ENCODE data around the gene PCDH15. TPM values are rescaled to one million over a fixed set of nuclear protein-coding genes. Genes with fewer than 3 reads are reported as not detected.

PCDH15 gene
- total and polyA plus RNA-seq, 2 donors: 0.09 to 0.14 TPM

DNA sequence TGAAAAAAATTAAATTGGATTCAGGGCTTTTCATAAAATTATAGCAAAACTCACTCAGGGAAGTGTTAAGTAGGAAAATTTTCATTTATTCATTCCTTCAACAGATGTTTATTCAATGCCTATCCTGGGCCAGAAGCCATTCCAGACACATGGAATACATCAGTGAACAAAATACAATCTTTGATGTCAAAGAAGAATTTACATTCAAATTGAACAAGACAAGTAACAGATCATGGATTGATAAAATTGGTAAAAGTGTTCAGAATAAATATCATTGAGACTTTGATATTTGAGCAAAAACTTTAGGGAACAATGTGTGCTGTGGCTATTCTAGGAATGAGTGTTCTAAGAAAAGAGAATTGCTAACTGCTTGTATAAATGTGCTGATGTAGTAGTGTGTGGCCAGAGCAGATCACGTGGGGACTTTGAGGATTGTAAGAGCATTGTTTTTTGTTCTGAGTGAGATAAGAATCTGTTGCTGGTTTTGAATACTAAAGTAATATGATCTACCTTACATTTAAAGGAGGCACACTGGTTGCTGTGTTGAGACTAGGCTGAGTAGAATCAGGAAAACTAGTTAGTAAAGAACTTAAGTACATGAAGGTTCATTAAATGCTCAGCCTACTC, 957.2 kb downstream of the PCDH15 start:
- peak in 1 of 9 donors; percentile 29 for DNase-seq (ENCODE audit: low read depth in 6 of 9, low spot score in 9 of 9)
- no peaks in the 10 kb centered on the region for H3K9me3 ChIP-seq (ENCODE audit: control insufficient read depth in 2 of 2, insufficient read depth in 1 of 2, low read length in 1 of 2)
- H3K4me1 ChIP-seq (ENCODE audit: control insufficient read depth in 2 of 2, insufficient read depth in 2 of 2, low read length in 2 of 2): no peaks in the 10 kb centered on the region
- H3K36me3 ChIP-seq (ENCODE audit: control insufficient read depth in 2 of 2, insufficient read depth in 2 of 2, low read length in 1 of 2): no peaks in the 10 kb centered on the region
- no peak overlapping the region for H3K27ac ChIP-seq (ENCODE audit: low read depth in 1 of 2, low read length in 1 of 2)
- 7% methylated on average over 1 of the region's 1 CpG for WGBS
- H3K4me3 ChIP-seq (ENCODE audit: low read length in 2 of 2): no peak overlapping the region
- H3K27me3 ChIP-seq (ENCODE audit: control insufficient read depth in 2 of 2, insufficient read depth in 1 of 2, low read length in 1 of 2): no peaks in the 10 kb centered on the region

DNA sequence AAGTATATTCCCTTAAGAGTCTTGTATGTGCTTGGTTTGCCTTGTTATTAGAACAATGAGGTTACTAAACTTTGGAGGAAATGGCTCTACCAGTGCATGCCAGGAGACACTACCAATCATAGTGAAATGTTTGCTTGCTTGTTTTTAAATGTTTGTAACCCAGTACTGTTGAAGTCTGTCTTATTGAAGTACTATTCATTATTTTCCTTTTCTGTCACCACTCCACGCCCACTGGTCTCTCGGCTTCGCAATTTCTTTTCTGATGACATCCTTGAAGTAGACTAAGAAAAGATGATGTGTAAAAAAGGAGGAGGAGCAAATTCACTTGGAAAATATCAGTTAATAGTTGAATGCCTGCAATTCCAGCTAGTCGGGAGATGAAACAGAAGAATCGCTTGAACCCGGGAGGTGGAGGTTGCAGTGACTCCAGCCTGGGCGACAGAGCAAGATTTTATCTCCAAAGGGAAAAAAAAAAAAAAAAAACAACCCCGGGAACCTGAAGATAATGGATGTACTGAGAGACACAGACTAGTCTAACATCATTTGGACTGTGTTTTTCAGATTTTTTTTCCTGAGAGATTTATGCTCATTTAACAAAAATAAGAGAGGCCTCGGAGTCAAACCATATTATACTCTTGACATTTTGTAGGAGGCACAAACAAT, 959.4 kb downstream of the PCDH15 start:
- H3K4me3 ChIP-seq (ENCODE audit: low read length in 2 of 2): no peak overlapping the region
- no peak for DNase-seq (ENCODE audit: low read depth in 6 of 9, low spot score in 9 of 9)
- H3K9me3 ChIP-seq (ENCODE audit: control insufficient read depth in 2 of 2, insufficient read depth in 1 of 2, low read length in 1 of 2): no peaks in the 10 kb centered on the region
- H3K4me1 ChIP-seq (ENCODE audit: control insufficient read depth in 2 of 2, insufficient read depth in 2 of 2, low read length in 2 of 2): no peaks in the 10 kb centered on the region
- 82% methylated on average over 9 of the region's 9 CpGs for WGBS
- H3K36me3 ChIP-seq (ENCODE audit: control insufficient read depth in 2 of 2, insufficient read depth in 2 of 2, low read length in 1 of 2): no peaks in the 10 kb centered on the region
- H3K27me3 ChIP-seq (ENCODE audit: control insufficient read depth in 2 of 2, insufficient read depth in 1 of 2, low read length in 1 of 2): no peaks in the 10 kb centered on the region
- no peak overlapping the region for H3K27ac ChIP-seq (ENCODE audit: low read depth in 1 of 2, low read length in 1 of 2)

DNA sequence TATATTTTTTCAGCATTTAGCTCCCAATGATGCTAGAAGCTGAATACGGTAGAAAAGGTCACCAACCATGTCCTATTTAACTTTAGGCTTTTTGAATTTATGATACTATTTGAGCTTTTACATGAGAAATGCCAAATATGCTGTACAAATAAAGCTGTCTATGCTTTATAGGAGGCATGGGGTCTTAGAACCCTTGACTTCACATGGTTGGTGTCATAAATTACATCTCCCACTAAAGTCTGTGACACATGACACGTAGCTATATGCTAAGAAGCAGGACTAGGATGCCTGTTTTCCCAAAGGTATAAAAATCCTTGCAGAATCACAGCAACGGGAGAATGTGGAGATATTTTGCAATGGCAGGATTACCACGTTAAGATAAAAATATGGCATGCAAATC, 960.4 kb downstream of the PCDH15 start:
- H3K4me3 ChIP-seq (ENCODE audit: low read length in 2 of 2): no peak overlapping the region
- H3K27me3 ChIP-seq (ENCODE audit: control insufficient read depth in 2 of 2, insufficient read depth in 1 of 2, low read length in 1 of 2): no peaks in the 10 kb centered on the region
- no peaks in the 10 kb centered on the region for H3K36me3 ChIP-seq (ENCODE audit: control insufficient read depth in 2 of 2, insufficient read depth in 2 of 2, low read length in 1 of 2)
- H3K27ac ChIP-seq (ENCODE audit: low read depth in 1 of 2, low read length in 1 of 2): no peak overlapping the region
- no peaks in the 10 kb centered on the region for H3K9me3 ChIP-seq (ENCODE audit: control insufficient read depth in 2 of 2, insufficient read depth in 1 of 2, low read length in 1 of 2)
- 91% methylated on average over 4 of the region's 4 CpGs for WGBS
- H3K4me1 ChIP-seq (ENCODE audit: control insufficient read depth in 2 of 2, insufficient read depth in 2 of 2, low read length in 2 of 2): no peaks in the 10 kb centered on the region
- no peak for DNase-seq (ENCODE audit: low read depth in 6 of 9, low spot score in 9 of 9)

DNA sequence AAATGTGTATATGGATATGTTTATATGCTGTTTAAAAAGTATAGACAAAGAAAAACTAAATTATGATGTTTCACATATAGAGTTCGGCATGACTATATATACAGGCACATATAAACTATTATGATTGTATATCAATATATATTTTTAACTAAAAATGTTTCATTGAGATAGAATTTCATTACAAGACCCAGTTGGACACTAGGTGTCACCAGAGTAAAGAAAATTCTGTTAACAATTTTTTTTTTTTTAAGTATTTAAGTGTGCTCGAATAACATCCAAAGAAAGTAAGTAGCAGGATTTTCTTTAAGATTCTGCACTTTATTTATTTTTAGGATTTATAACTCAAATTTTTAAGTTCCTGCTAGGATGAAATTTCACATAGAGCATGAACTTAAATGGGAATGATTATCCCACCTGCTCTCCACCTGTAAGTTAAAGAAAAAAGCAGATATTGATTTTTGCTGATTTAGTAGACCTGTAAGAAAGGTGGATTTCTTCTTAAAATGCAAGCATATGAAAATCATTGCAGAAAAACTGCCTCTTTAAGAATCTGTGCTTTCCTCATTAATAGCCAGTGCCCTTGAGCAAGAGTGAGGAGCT, 961.5 kb downstream of the PCDH15 start:
- Histone ChIP-seq H3K36me3 (ENCODE audit: control insufficient read depth in 2 of 2, insufficient read depth in 2 of 2, low read length in 1 of 2) (no peaks in the 10 kb centered on the region), H3K27me3 (ENCODE audit: control insufficient read depth in 2 of 2, insufficient read depth in 1 of 2, low read length in 1 of 2) (no peaks in the 10 kb centered on the region), H3K27ac (ENCODE audit: low read depth in 1 of 2, low read length in 1 of 2) (no peak overlapping the region), H3K9me3 (ENCODE audit: control insufficient read depth in 2 of 2, insufficient read depth in 1 of 2, low read length in 1 of 2) (no peaks in the 10 kb centered on the region), H3K4me1 (ENCODE audit: control insufficient read depth in 2 of 2, insufficient read depth in 2 of 2, low read length in 2 of 2) (no peaks in the 10 kb centered on the region), H3K4me3 (ENCODE audit: low read length in 2 of 2) (no peak overlapping the region)
- DNase-seq (ENCODE audit: low read depth in 6 of 9, low spot score in 9 of 9): peak in 1 of 9 donors; percentile 21
- WGBS: 39% methylated on average over 2 of the region's 2 CpGs

DNA sequence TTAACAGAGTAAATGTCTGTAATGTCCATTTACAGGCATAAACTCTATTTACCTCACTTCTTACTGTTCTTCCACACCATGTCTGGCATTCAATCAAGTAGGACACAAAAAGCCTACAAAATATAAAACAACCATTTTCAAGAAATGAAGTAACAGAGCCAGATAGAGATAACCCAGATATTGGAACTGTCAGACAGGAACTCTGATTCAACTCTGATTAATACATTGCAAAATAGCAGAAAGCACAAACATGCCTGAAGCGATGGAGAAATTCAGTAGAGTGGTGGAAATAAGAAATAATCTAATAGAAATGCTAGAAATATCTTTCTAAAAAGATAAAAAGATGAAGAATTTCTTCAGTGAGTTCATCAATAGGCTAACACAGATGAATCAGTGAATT, 964.4 kb downstream of the PCDH15 start:
- no peak overlapping the region for H3K4me3 ChIP-seq (ENCODE audit: low read length in 2 of 2)
- no peaks in the 10 kb centered on the region for H3K4me1 ChIP-seq (ENCODE audit: control insufficient read depth in 2 of 2, insufficient read depth in 2 of 2, low read length in 2 of 2)
- no peak for DNase-seq (ENCODE audit: low read depth in 6 of 9, low spot score in 9 of 9)
- H3K27ac ChIP-seq (ENCODE audit: low read depth in 1 of 2, low read length in 1 of 2): no peak overlapping the region
- no peaks in the 10 kb centered on the region for H3K27me3 ChIP-seq (ENCODE audit: control insufficient read depth in 2 of 2, insufficient read depth in 1 of 2, low read length in 1 of 2)
- H3K36me3 ChIP-seq (ENCODE audit: control insufficient read depth in 2 of 2, insufficient read depth in 2 of 2, low read length in 1 of 2): no peaks in the 10 kb centered on the region
- no peaks in the 10 kb centered on the region for H3K9me3 ChIP-seq (ENCODE audit: control insufficient read depth in 2 of 2, insufficient read depth in 1 of 2, low read length in 1 of 2)
- 91% methylated on average over 1 of the region's 1 CpG for WGBS

DNA sequence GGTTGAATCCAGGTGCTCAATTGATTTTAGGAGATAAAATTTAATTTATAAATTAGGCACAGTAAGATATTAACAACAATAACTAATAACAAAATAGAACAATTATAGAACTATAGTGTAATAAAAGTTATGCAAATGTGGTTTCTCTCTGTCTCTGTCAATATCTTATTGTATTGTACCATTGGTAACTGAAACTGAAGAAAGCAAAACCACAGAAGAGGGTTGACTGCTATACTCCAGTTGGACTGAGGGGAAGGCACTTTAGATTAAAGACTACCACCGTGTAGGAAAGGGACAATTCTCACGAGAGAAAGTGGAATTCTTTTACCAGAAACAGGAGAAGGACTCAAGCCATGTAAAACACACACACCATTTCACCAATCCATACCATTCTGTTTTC, 967.1 kb downstream of the PCDH15 start:
- no peak for DNase-seq (ENCODE audit: low read depth in 6 of 9, low spot score in 9 of 9)
- Histone ChIP-seq H3K27ac (ENCODE audit: low read depth in 1 of 2, low read length in 1 of 2) (no peak overlapping the region), H3K9me3 (ENCODE audit: control insufficient read depth in 2 of 2, insufficient read depth in 1 of 2, low read length in 1 of 2) (no peaks in the 10 kb centered on the region), H3K4me1 (ENCODE audit: control insufficient read depth in 2 of 2, insufficient read depth in 2 of 2, low read length in 2 of 2) (no peaks in the 10 kb centered on the region), H3K27me3 (ENCODE audit: control insufficient read depth in 2 of 2, insufficient read depth in 1 of 2, low read length in 1 of 2) (no peaks in the 10 kb centered on the region), H3K36me3 (ENCODE audit: control insufficient read depth in 2 of 2, insufficient read depth in 2 of 2, low read length in 1 of 2) (no peaks in the 10 kb centered on the region), H3K4me3 (ENCODE audit: low read length in 2 of 2) (no peak overlapping the region)
- 76% methylated on average over 2 of the region's 2 CpGs for WGBS

DNA sequence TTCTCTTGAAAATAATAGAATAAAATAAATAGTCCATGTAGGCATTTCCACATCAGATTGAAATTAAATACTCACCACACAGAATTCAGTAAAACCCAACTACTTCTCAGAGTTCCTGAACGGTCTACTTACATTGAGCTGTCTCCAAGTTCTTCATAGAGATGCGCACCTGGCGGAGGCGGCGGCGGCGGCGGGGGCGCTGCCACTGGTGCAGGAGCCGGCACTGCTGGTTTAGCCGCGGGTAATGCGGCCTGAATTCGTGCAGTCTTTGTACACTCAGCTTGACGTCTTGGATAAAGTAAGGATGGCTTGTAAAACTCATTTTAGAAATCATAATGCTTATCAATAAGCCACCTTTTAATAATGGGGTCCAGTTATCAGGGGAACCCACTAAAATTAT, 973.8 kb downstream of the PCDH15 start:
- no peaks in the 10 kb centered on the region for H3K9me3 ChIP-seq (ENCODE audit: control insufficient read depth in 2 of 2, insufficient read depth in 1 of 2, low read length in 1 of 2)
- no peak overlapping the region for H3K4me3 ChIP-seq (ENCODE audit: low read length in 2 of 2)
- 96% methylated on average over 15 of the region's 15 CpGs for WGBS
- DNase-seq (ENCODE audit: low read depth in 6 of 9, low spot score in 9 of 9): no peak
- H3K36me3 ChIP-seq (ENCODE audit: control insufficient read depth in 2 of 2, insufficient read depth in 2 of 2, low read length in 1 of 2): no peaks in the 10 kb centered on the region
- H3K27ac ChIP-seq (ENCODE audit: low read depth in 1 of 2, low read length in 1 of 2): no peak overlapping the region
- H3K4me1 ChIP-seq (ENCODE audit: control insufficient read depth in 2 of 2, insufficient read depth in 2 of 2, low read length in 2 of 2): no peaks in the 10 kb centered on the region
- no peaks in the 10 kb centered on the region for H3K27me3 ChIP-seq (ENCODE audit: control insufficient read depth in 2 of 2, insufficient read depth in 1 of 2, low read length in 1 of 2)

DNA sequence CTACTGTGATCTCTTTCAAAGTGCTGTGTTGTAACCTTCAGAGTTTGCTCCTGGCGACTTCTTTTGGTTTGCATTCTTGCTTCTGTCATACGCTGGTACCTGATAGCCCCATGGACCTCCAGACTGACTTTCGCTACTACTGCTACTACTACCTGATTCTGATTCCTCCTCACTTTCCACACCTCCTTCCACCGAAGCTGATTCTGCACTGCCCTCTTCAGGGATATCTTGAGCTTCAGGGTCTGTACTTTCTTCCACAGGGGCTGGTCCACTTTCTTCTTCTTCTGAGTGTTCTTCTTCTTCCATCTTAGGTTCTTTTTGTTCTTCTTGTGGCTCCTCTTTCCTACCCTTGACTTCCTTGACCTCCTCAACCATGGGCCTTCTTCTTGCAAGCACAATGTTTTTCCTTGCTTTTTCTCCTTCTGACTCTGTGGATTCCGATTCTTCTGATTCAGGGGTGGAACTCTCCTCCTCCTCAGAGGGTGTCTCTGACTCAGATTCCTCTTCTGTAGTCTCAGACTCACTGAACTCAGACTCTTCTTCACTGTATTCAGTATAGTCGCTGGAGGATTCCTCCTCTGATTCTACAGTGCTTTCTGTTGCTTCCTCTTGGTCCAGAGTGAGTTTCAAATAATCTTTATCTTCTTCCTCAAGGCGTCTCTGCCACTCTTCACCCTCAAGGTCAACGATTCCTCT, 992.2 kb downstream of the PCDH15 start:
- DNase-seq (ENCODE audit: low read depth in 6 of 9, low spot score in 9 of 9): no peak

DNA sequence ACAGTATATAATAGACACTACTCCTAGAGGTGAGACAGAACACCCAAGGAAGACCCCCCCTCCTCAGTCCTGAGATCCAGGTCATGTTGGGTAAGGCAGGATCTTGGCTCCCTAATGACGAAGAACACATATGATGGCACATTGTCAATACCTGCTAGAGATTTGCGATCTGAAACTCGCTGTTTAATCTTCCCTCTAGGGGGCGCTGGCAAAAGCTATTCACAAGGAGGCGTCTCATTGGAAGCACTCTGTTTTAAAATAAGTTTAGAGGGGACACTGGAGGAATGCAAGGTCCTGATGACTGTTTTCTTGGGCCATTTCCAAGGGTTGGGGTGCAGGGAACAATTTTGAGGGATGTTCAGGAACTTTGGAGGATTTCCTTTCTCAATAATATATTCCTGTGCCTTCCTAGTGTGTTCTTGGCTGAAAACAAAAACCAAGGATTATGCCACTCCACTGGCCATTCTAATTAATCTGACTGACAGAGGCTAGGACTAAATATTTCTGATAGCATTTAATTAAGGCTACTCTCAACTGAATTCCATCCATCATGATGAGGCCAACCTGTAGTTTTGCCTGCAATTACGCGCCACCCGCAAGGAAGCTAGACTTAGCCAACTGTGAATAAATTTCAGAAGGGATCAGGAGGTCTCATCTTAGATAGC, 1014.7 kb downstream of the PCDH15 start:
- no peaks in the 10 kb centered on the region for H3K36me3 ChIP-seq (ENCODE audit: control insufficient read depth in 2 of 2, insufficient read depth in 2 of 2, low read length in 1 of 2)
- H3K4me3 ChIP-seq (ENCODE audit: low read length in 2 of 2): no peak overlapping the region
- H3K27ac ChIP-seq (ENCODE audit: low read depth in 1 of 2, low read length in 1 of 2): no peak overlapping the region
- WGBS: 95% methylated on average over 8 of the region's 8 CpGs
- no peak for DNase-seq (ENCODE audit: low read depth in 6 of 9, low spot score in 9 of 9)
- H3K4me1 ChIP-seq (ENCODE audit: control insufficient read depth in 2 of 2, insufficient read depth in 2 of 2, low read length in 2 of 2): no peaks in the 10 kb centered on the region
- no peaks in the 10 kb centered on the region for H3K27me3 ChIP-seq (ENCODE audit: control insufficient read depth in 2 of 2, insufficient read depth in 1 of 2, low read length in 1 of 2)
- H3K9me3 ChIP-seq (ENCODE audit: control insufficient read depth in 2 of 2, insufficient read depth in 1 of 2, low read length in 1 of 2): no peaks in the 10 kb centered on the region

More for the DNA sequence above, 992.2 kb downstream of the PCDH15 start:
- Histone ChIP-seq H3K27ac (ENCODE audit: low read depth in 1 of 2, low read length in 1 of 2) (no peak overlapping the region), H3K4me3 (ENCODE audit: low read length in 2 of 2) (no peak overlapping the region), H3K9me3 (ENCODE audit: control insufficient read depth in 2 of 2, insufficient read depth in 1 of 2, low read length in 1 of 2) (no peaks in the 10 kb centered on the region), H3K36me3 (ENCODE audit: control insufficient read depth in 2 of 2, insufficient read depth in 2 of 2, low read length in 1 of 2) (no peaks in the 10 kb centered on the region), H3K4me1 (ENCODE audit: control insufficient read depth in 2 of 2, insufficient read depth in 2 of 2, low read length in 2 of 2) (no peaks in the 10 kb centered on the region), H3K27me3 (ENCODE audit: control insufficient read depth in 2 of 2, insufficient read depth in 1 of 2, low read length in 1 of 2) (no peaks in the 10 kb centered on the region)
- WGBS: 87% methylated on average over 8 of the region's 8 CpGs

All from thymus (tissue), 11 donors.